ENCODE results near the gene PYROXD2. TPM values are rescaled to one million over a fixed set of nuclear protein-coding genes. Genes with fewer than 3 reads are reported as not detected.

The PYROXD2 gene
- total RNA-seq = 0.68 and 4.6 TPM in 2 replicates

GRCh38 chr10:98414932-98415730, at the start of gene PYROXD2:
Gene PYROXD2 (minus strand): TSS chr10:98415182. CDS start chr10:98415135, 47 bp downstream.

GRCh38 chr10:98446661-98447221, 31.8 kb upstream of the PYROXD2 start, which contains the start of gene HPS1:
Gene HPS1 (minus strand): TSS chr10:98446935. CDS start chr10:98443240, 3,695 bp downstream.

Other genes with a start within 250 kb of the PYROXD2 start
- gene LOXL4, start 147.0 kb downstream of the PYROXD2 start, total RNA-seq = 2.0 TPM in 1 of 2 replicates, not detected in the other
- 19.5 and 41.5 TPM in 2 replicates for gene HPS1, start 31.8 kb upstream of the PYROXD2 start, total RNA-seq

Measured in nasal cavity respiratory epithelium epithelial cell of viscerocranial mucosa (primary cell).